Thyroid gland (tissue), 4 donors: ENCODE measurements around the gene DOCK3.

ENCODE experiments used
- CTCF ChIP-seq, 6 experiments: fragments of 200-600 bp in 3 of 6; fragments of 450-650 bp in 3 of 6; sonication (generic) in 3 of 6; IDR thresholded peaks; one replicate each; pipeline ENCODE4 v1.5.1; 2016 to 2019; ENCODE audit warnings: antibody characterized with exemption in 6 of 6, mild to moderate bottlenecking in 2 of 6, inconsistent platforms in 1 of 6, moderate library complexity in 1 of 6
- POLR2A ChIP-seq, 2 donors: fragments of 450-650 bp; IDR thresholded peaks; one replicate each; pipeline ENCODE4 v1.6.1; 2017; ENCODE audit warnings: antibody characterized with exemption in 2 of 2, mild to moderate bottlenecking in 2 of 2, moderate library complexity in 1 of 2

GRCh38 chr3:51198477-51198876 lies 523.8 kb downstream of the DOCK3 start:
- TF ChIP-seq CTCF (IDR thresholded peaks at IDR 0.05), result no peak
- TF ChIP-seq POLR2A (IDR thresholded peaks at IDR 0.05), result no peak
